Heart left ventricle (tissue), 13 donors: ENCODE measurements around the gene DCHS2.

ENCODE experiments used
- POLR2A ChIP-seq, 2 donors: fragments of 450-650 bp; IDR thresholded peaks; one replicate each; pipeline ENCODE4 v1.6.1; 2017; ENCODE audit warnings: antibody characterized with exemption in 2 of 2, mild to moderate bottlenecking in 2 of 2, moderate library complexity in 2 of 2
- TF ChIP-seq, protein P1 (sequence below), 12 donors: fragments of 200-600 bp; sonication (generic) in 4 of 12; IDR thresholded peaks; one replicate each; pipeline versions ENCODE4 v1.5.0 to v1.8.0; 2018 to 2022; ENCODE audit warnings: antibody characterized with exemption in 12 of 12, mild to moderate bottlenecking in 5 of 12
- donor health status: ischemic (EF 13 %, LVEDD 7.1; RV severe dilation, severe dysfunction).
- donor health status: DM: no; HTN: yes; CAD: no.
- donor health status: DM: no; HTN: no; CAD: no.
- donor health status: ischemic (EF 25% LVEDD 6.9; RV normal size, moderate dysfunction).
- donor health status: ischemic (EF 25% LVEDD 5.7; RV mildly dilated, moderate dysfunction).
- donor health status: ischemic (EF 35%, LVEDD 5.7; RV mildly dilated, moderate dysfunction).
- donor health status: nonischemic (EF 11% LVEDD 7.7; RV severe dilation, severe dysfunction).
- donor health status: DM: yes; HTN: yes; CAD: no.
- donor health status: PGD.
- donor health status: ischemic (EF 29% LVEDD 5.4; RV normal size, mild dysfunction).
- donor health status: nonischemic (EF 23%, LVEDD 6.1; RV moderate dilation, normal function).

DNA sequence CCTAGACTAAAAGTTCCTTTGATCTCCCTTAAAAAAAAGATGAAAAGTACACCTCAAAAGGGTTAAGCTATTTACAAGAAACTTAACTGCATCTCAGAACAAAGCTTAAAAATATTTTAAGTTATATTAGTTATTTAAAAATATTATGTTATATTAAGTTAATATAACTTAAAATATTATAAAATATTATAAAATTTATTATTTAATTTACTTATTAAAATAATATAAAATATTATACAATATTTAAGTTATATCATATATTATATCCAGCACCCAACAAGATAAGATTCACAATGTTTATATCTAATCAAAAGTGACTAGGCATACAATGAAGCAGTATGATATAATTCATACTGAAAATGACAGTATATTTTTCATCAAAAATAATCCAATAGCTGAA is 296.9 kb downstream of the DCHS2 start:
- TF ChIP-seq, protein P1, sequence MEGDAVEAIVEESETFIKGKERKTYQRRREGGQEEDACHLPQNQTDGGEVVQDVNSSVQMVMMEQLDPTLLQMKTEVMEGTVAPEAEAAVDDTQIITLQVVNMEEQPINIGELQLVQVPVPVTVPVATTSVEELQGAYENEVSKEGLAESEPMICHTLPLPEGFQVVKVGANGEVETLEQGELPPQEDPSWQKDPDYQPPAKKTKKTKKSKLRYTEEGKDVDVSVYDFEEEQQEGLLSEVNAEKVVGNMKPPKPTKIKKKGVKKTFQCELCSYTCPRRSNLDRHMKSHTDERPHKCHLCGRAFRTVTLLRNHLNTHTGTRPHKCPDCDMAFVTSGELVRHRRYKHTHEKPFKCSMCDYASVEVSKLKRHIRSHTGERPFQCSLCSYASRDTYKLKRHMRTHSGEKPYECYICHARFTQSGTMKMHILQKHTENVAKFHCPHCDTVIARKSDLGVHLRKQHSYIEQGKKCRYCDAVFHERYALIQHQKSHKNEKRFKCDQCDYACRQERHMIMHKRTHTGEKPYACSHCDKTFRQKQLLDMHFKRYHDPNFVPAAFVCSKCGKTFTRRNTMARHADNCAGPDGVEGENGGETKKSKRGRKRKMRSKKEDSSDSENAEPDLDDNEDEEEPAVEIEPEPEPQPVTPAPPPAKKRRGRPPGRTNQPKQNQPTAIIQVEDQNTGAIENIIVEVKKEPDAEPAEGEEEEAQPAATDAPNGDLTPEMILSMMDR (IDR thresholded peaks at IDR 0.05) = no peak
- no peak for TF ChIP-seq POLR2A (IDR thresholded peaks at IDR 0.05)
